ENCODE measurements around the gene CERKL.

CERKL gene

GRCh38 chr2:181678861-181679543 is 22.1 kb upstream of the CERKL start:
- no peak for DNase-seq (ENCODE audit: low spot score)

GRCh38 chr2:181677912-181678586 is 21.1 kb upstream of the CERKL start:
- DNase-seq (ENCODE audit: low spot score), result peak; percentile 71

DNA sequence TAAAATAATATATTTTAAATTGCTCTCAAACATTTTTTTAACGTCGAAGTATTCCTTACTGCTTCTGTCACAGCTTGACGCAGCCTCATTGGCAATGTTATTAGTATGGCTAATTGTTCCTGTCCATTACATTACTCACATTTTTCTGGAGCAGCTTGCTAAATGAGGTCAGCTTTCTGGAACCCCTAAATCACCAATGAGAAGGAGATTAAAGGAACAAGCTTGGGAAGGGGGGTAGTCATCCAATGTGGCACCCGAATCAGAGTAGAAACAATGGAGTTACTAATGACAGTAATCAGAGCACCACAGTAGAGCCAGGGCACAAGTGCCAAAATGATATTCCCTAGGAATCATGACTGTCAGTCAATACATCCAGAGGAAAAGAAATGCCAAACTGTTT is 18.3 kb upstream of the CERKL start:
- no peak for DNase-seq (ENCODE audit: low spot score)

DNA sequence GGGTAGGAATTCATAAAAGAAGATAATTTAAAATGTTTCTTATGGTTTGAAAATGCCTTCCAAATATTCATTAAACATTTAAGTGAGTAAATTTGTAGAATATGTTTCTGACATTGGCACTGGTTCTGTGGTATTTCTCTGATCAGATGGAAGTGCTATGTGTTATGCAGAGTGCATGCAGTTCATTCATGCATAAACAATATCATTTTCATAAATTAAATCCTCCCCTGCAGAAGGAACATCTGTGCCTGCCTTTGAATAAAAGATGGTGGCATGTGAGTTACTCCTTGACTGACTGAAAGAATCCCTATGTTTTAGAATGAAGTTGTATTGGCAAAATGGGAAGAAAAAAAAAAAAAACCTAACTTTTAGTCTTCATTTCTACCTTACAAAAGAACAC is 17.6 kb upstream of the CERKL start:
- no peak for DNase-seq (ENCODE audit: low spot score)

GRCh38 chr2:181673173-181673572 is 16.3 kb upstream of the CERKL start:
- DNase-seq (ENCODE audit: low spot score), result peak; percentile 69

DNA sequence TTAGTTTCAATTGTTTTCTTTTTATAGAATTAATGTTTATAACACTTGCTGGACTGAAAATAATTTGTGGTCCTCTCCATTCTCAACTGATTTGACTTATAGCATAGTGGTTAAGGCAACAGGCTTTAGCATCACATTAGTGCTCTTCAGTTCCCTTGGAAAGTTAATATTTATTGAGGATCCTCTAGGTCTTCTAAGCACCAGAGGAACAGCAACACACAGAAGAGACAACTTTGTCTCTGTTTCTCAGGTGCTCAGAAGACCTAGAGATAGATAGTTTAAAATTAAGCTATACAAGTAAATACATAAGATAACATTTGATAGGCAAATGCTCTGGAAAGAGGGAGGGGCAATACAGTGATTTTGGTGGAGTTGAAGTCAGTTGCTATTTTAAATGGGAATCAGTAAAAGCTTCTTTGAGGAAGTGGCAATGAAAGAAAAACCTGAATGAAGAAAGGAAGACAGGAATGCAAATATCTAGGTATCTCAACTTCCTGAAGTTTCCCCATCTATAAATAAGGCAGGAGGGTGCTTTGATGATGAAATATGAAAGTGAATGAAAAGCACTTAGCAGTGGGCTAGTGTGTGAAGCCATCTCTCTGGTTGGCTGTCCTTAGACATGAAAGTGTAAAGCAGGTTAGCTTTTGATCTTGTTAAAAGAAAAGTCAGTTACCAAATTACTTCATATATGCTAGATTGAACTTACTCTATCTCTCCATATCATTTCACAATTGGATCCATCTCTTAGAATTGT is 15.5 kb upstream of the CERKL start:
- DNase-seq (ENCODE audit: low spot score), result no peak

- no peak for DNase-seq (ENCODE audit: low spot score)
These were observed 13.7 kb upstream of the CERKL start for GRCh38 chr2:181670632-181671031.

GRCh38 chr2:181667234-181667633 is 10.3 kb upstream of the CERKL start:
- no peak for DNase-seq (ENCODE audit: low spot score)

- no peak for DNase-seq (ENCODE audit: low spot score)
These were observed 5.4 kb upstream of the CERKL start for GRCh38 chr2:181662287-181662686.

DNA sequence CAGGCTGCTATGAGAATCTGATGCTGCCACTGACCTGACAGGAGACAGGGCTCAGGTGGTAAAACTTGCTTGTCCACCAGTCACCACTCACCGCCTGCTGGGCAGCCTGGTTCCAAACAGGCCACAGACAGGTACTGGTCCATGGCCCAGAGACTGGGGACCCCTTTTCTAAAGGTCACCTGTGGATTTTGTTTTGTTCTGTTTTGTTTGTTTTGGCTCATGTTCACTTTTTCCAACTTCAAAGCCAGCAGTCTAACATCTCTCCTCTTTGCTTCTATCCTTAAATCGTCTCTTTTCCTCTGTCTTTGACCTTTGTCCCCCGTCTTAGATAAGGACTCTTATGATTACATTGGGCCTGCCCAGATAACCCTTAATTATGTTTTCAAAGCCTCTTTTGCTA is 3.3 kb upstream of the CERKL start:
- no peak for DNase-seq (ENCODE audit: low spot score)

GRCh38 chr2:181658444-181658843 is 1.5 kb upstream of the CERKL start:
- DNase-seq (ENCODE audit: low spot score), result no peak

DNA sequence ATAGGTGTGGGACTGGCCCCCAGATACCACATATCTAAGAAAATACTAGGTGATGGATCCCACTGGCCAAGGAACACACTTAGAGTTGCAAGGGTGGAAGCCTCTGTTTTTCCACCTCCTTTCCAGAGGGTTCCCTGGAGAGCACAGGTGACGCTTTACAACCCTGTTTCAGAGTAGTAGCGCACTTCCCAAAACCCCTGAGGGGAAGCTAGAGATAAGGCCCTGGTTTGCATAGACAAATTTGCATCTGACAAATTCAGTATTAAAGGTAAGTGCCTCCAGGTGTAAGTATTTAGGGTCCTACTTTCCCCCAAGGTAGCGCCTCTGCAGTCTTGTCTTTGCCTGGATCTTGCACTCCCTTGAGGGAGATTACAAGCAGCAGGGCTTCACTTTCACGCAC is 474 bp upstream of the CERKL start:
- DNase-seq (ENCODE audit: low spot score), result no peak

- peak; percentile 12 for DNase-seq (ENCODE audit: low spot score)
These were observed 1.4 kb downstream of the CERKL start for GRCh38 chr2:181655519-181655918.

GRCh38 chr2:181649436-181649979 is 7.4 kb downstream of the CERKL start:
- DNase-seq (ENCODE audit: low spot score), result no peak

DNA sequence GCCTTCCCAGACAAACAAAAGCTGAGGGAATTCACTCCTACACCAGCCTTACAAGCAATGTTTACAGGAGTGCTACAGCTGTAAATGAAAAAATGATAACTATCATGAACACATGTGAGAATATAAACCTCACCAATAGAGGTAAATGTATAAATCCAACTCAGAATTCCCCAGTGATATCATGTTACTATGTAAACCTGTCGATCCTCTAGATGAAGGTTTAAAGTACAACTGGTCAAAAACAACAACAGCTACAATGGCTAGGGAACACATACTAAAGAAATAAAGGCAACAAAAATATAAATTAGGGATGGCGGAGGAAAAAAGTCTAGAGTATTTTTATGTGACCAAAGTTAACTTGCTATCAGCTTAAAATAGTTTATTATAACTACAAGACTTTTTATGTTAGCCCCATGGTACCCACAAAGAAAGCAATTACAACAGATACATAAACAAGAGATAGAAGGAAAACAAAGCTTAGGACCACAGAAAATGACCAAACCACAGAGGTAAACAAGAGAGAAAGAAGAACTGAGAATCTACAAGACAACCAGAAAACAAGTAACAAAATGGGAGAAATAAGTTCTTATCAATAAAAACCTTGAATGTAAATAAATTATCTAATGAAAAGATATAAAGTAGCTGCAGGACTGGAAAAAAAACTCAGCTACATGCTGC is 8.3 kb downstream of the CERKL start:
- no peak for DNase-seq (ENCODE audit: low spot score)

GRCh38 chr2:181646415-181646987 is 10.4 kb downstream of the CERKL start:
- DNase-seq (ENCODE audit: low spot score), result no peak

GRCh38 chr2:181643151-181643550 is 13.8 kb downstream of the CERKL start:
- DNase-seq (ENCODE audit: low spot score), result no peak

DNA sequence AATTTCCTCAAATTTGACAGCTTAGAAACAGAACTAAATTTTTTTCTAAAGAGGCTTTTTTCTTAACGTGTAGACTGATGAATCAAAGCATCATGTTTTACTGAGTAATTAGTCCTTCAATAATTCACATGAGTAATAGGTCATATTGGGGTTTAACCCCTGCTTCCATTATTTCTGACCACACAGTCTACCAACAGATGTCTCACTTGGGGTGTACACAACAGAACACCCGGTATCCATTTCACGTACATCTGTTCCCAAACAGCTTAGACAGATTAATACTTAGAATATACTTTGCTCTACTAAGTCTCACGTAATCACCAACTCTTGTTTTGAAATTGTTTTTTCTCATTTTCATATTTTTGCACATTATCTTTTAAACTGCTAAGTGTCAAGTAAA is 14.8 kb downstream of the CERKL start:
- no peak for DNase-seq (ENCODE audit: low spot score)

DNA sequence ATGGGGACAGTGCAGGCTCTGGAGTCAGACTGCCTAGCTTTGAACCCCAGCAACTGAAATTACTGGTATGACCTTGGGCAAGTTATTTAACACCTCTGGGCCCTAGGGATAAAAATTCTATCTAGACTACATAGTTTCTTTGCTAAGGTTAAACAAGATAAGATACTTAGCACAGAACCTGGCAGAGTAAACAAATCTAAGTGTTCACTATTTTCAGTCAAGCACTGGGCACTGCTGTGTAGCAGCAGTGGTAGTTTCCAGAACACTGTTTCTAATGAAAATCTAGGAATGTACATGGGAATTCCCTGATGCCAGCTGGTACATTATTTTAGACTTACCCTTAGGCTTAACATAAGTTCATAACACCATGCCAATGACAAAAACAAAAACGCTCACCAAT is 17.2 kb downstream of the CERKL start:
- DNase-seq (ENCODE audit: low spot score), result no peak

DNA sequence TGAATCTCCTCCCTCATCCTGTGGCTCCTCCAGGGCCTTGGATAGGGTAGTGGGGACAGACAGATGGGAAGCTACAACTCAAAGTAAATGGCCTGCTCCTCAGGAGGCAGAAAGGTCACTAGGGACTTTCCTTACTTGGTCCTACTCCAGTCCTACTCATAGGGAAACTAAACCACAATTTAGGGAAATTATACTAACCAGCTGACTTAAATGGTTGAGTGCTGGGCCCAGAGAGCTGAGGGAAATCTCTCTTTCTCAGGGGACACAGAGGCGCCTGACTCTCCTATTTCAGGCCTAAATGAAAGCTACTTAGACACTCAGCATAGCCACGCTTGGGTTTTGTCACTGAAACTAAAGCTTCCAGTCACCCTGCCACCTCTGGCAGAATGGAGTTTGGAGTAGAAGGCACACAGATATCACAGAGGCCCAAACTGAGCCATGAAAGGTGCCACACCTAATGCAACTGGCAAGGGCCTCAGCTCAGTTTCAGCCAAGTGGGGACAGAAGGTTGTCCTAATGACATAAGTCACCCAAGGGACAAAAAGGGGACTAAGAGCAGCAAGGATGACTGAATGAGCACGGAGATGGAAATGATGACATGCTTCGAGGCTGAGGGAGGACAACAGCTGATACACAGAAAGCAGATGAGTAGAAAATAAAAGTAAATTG is 24.0 kb downstream of the CERKL start:
- no peak for DNase-seq (ENCODE audit: low spot score)

Data from kidney tubule cell (primary cell).